HG03060 (cell line): Measurements from ENCODE around the gene SATB2.

Source experiments
- ATAC-seq: cut with Tn5 transposase; IDR thresholded peaks from one replicate; pipeline ENCODE4 v1.9.1; 2021; ENCODE audit warnings: low read depth, moderate number of reproducible peaks; ENCODE audit not compliant: unreplicated experiment

The SATB2 gene

GRCh38 chr2:199457147-199458008 lies at the start of gene SATB2:
SATB2 (minus strand) TSS chr2:199457939; CDS start chr2:199456037, 1,902 bp downstream.
- no peak for ATAC-seq

- no peak for ATAC-seq
These were observed 48.1 kb upstream of the SATB2 start for GRCh38 chr2:199505755-199506403.

GRCh38 chr2:199503148-199503547 lies 45.4 kb upstream of the SATB2 start:
- no peak for ATAC-seq

GRCh38 chr2:199499005-199499404 lies 41.3 kb upstream of the SATB2 start:
- ATAC-seq, result no peak

GRCh38 chr2:199495147-199495546 lies 37.4 kb upstream of the SATB2 start:
- ATAC-seq, result no peak

GRCh38 chr2:199490049-199490448 lies 32.3 kb upstream of the SATB2 start:
- no peak for ATAC-seq

- no peak for ATAC-seq
These were observed 31.1 kb upstream of the SATB2 start for GRCh38 chr2:199488772-199489400.

GRCh38 chr2:199485732-199486335 lies 28.1 kb upstream of the SATB2 start:
- no peak for ATAC-seq

- ATAC-seq, result no peak
These were observed 27.2 kb upstream of the SATB2 start for GRCh38 chr2:199484927-199485326.

- no peak for ATAC-seq
These were observed 23.2 kb upstream of the SATB2 start for GRCh38 chr2:199480966-199481365.

GRCh38 chr2:199477277-199477834 lies 19.6 kb upstream of the SATB2 start:
- no peak for ATAC-seq

- no peak for ATAC-seq
These were observed 13.8 kb upstream of the SATB2 start for GRCh38 chr2:199471443-199472057.

- ATAC-seq, result no peak
These were observed 13.1 kb upstream of the SATB2 start for GRCh38 chr2:199470672-199471442.

GRCh38 chr2:199470361-199470671 lies 12.6 kb upstream of the SATB2 start:
- no peak for ATAC-seq

GRCh38 chr2:199469514-199470360 lies 12.0 kb upstream of the SATB2 start:
- no peak for ATAC-seq

GRCh38 chr2:199468561-199469513 lies 11.1 kb upstream of the SATB2 start:
- no peak for ATAC-seq

GRCh38 chr2:199467066-199467822 lies 9.5 kb upstream of the SATB2 start:
- ATAC-seq, result no peak
